Measurements from ENCODE around the gene ITPA.
A peak's percentile ranks its signal among the peaks of the same experiment; 100 is the strongest.

ITPA gene

DNA sequence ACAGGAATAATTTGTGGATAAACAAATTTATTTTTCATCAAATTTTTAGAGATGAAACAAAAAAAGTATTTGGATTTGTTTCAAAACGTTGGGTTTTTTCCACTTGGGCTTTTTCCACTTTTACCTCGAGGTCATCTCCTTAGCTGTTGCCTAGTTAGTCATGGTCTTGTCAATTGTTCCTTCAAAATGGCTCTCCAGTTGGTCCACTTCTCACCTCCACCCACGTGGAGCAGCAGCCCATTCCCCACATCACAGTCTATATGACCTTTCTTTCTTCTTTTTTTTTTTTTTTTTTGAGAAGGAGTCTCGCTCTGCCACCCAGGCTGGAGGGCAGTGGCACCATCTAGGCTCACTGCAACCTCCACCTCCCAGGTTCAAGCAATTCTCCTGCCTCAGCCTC lies 36.4 kb downstream of the ITPA start:
- in situ Hi-C loops (cut with HindIII; ENCODE audit: low sequenced_read_pairs) = no loop called here
- no peak for DNase-seq (ENCODE audit: low read depth, low spot score)
- no peak overlapping the region for H3K4me3 ChIP-seq (ENCODE audit: low read depth, low read length)
- TF ChIP-seq, protein P1, sequence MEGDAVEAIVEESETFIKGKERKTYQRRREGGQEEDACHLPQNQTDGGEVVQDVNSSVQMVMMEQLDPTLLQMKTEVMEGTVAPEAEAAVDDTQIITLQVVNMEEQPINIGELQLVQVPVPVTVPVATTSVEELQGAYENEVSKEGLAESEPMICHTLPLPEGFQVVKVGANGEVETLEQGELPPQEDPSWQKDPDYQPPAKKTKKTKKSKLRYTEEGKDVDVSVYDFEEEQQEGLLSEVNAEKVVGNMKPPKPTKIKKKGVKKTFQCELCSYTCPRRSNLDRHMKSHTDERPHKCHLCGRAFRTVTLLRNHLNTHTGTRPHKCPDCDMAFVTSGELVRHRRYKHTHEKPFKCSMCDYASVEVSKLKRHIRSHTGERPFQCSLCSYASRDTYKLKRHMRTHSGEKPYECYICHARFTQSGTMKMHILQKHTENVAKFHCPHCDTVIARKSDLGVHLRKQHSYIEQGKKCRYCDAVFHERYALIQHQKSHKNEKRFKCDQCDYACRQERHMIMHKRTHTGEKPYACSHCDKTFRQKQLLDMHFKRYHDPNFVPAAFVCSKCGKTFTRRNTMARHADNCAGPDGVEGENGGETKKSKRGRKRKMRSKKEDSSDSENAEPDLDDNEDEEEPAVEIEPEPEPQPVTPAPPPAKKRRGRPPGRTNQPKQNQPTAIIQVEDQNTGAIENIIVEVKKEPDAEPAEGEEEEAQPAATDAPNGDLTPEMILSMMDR (IDR thresholded peaks at IDR 0.05; ENCODE audit: low read depth, low read length) = no peak

DNA sequence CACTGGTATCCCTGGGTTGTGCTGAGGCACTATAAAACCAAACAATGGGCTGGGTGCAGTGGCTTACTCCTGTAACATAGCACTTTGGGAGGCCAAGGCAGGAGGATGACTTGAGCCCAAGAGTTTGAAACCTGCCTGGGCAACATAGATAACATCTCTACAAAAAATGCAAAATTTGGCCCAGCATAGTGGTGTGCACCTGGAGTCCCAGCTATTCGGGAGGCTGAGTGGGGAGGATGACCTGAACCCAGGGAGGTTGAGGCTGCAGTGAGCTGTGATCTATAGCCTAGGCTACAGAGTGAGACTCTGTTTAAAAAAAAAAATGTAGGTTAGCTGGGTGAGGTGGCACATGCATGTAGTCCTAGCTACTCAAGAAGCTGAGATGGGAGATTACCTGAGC lies 37.4 kb downstream of the ITPA start:
- in situ Hi-C loops (cut with HindIII; ENCODE audit: low sequenced_read_pairs) = no loop called here
- no peak overlapping the region for H3K4me3 ChIP-seq (ENCODE audit: low read depth, low read length)
- no peak for DNase-seq (ENCODE audit: low read depth, low spot score)
- TF ChIP-seq, protein P1 (IDR thresholded peaks at IDR 0.05; ENCODE audit: low read depth, low read length) = no peak

DNA sequence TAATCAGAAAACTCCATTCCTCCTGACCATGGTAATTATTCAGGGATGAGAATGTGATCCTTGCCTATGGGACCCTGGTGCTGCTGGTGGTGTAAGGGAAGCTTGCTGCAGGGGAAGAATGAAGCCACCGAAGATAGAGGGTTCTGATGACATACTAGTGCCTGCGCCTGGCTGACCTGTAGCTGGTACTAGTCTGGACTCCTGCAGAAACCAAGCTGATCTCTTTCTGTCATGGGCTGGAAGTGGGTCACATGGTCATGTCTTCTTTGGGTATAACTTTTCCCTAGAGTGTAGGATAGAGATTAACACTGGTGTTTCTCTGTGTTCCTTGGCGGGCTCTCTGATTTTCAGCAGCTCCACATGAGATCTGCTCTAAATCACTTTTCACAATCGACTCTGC lies 38.3 kb downstream of the ITPA start:
- TF ChIP-seq, protein P1 (IDR thresholded peaks at IDR 0.05; ENCODE audit: low read depth, low read length) = no peak
- no peak for DNase-seq (ENCODE audit: low read depth, low spot score)
- in situ Hi-C loops (cut with HindIII; ENCODE audit: low sequenced_read_pairs) = no loop called here
- H3K4me3 ChIP-seq (ENCODE audit: low read depth, low read length) = no peak overlapping the region

DNA sequence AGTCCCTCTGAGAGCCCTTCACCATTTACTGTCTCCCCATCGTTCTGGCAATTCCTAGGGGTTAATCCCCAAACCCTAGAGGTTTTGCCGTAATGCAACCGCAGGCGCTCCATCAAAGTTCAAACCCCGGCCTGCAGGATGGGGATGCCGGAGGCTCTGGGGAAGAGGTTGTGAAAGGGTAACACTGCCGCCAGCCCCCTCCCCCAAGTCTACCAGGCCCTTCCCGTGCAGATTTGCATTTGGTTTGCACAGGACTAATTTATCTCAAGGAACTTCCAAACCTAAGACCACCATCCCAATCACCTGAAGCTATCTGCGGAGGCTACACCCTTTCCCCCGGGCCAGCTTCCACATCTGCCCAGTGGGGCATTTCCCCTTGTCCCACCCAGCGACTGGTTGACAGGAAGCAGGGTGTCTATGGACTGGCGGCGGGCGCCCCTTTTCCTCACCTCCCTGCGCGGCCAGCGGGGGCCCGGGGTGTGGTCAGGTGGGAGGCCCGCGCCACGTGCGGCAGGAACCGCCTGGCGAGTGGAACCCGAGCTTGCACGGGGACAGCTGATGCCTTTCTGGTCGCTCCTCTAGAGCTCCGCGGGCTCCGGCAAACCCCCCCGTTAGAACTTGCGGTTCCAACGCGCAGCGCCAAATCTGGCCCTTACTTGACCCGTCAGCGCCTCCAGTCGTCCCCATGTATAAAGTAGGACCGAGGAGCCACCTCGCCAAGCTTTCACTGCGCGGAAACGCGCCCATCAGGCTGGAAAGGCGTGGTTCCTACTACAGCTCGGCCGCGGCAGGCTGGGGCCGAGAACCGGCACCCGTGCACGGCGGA lies 39.1 kb downstream of the ITPA start:
- DNase-seq (ENCODE audit: low read depth, low spot score) = peak; percentile 36
- TF ChIP-seq, protein P1 (IDR thresholded peaks at IDR 0.05; ENCODE audit: low read depth, low read length) = no peak
- H3K4me3 ChIP-seq (ENCODE audit: low read depth, low read length) = peak overlapping the region; percentile 20
- in situ Hi-C loops (cut with HindIII; ENCODE audit: low sequenced_read_pairs) = no loop called here

DNA sequence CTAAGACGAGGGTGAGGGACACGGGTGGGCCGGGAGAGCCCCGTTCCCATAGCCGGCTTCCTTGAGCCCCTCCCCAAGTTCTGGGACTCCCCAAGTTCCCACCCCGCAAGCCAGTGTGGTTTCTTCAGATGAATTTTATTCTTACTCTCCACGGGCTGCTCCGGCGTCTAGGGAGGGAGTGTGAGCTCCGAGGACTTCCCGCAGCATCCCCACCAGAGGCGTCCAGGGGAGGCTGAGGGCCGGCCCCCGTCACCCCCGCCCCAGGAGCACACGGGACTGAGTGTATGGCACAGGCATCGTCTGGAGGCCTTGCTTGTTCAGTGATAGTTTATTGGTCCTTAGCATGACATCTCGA lies 39.7 kb downstream of the ITPA start:
- TF ChIP-seq, protein P1 (IDR thresholded peaks at IDR 0.05; ENCODE audit: low read depth, low read length) = no peak
- in situ Hi-C loops (cut with HindIII; ENCODE audit: low sequenced_read_pairs) = no loop called here
- DNase-seq (ENCODE audit: low read depth, low spot score) = no peak
- H3K4me3 ChIP-seq (ENCODE audit: low read depth, low read length) = peak overlapping the region; percentile 20

DNA sequence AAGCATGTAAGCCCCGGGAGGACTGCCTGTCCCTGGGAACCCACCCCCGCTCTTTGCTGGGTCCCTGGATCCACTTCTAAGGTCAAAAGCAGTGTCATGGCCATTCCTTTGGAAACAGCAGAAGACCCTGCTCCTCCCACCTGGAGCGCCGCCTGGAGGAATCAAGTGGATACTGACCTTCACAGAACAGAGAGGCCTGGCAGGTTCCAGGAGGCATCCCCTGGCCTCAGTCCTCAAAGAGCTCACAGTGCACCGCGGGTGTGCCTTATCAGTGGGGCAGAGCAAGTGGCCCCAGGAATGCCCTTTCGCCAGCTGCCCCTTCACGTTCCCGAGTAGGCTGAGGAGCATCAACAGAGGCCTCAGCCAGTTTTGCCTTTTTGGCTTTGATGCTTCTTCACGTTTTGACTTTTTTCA lies 40.8 kb downstream of the ITPA start:
- TF ChIP-seq, protein P1 (IDR thresholded peaks at IDR 0.05; ENCODE audit: low read depth, low read length) = peak; percentile 49
- in situ Hi-C loops (cut with HindIII; ENCODE audit: low sequenced_read_pairs) = no loop called here
- no peak overlapping the region for H3K4me3 ChIP-seq (ENCODE audit: low read depth, low read length)
- DNase-seq (ENCODE audit: low read depth, low spot score) = no peak

Measured in astrocyte of the spinal cord (primary cell).